H9 (cell line): ENCODE measurements around the gene GCK. TPM values are rescaled to one million over a fixed set of nuclear protein-coding genes. Genes with fewer than 3 reads are reported as not detected.
A peak's percentile ranks its signal among the peaks of the same experiment; 100 is the strongest.

Source experiments
- DNase-seq: peaks from one replicate; pipeline ENCODE4 v3.0.0-alpha.2; 2017
- H2AFZ ChIP-seq: one replicate; pipeline ENCODE4 v1.6.1; 2013; ENCODE audit warnings: mild to moderate bottlenecking, low read length, control low read depth, moderate library complexity
- H2AK5ac ChIP-seq: 2 replicates; pipeline ENCODE4 v1.6.1; 2013; ENCODE audit warnings: low read length, control low read depth, mixed read lengths; ENCODE audit not compliant: insufficient read length
- H2BK120ac ChIP-seq: one replicate; pipeline ENCODE4 v1.6.1; 2013; ENCODE audit warnings: low read depth, mild to moderate bottlenecking, low read length, control low read depth, inconsistent platforms; ENCODE audit not compliant: poor library complexity, severe bottlenecking
- H2BK12ac ChIP-seq: 2 replicates; pipeline ENCODE4 v1.6.1; 2013; ENCODE audit warnings: low read length, control low read depth, mixed read lengths, low read depth; ENCODE audit not compliant: insufficient read length
- H2BK15ac ChIP-seq: 2 replicates; pipeline ENCODE4 v1.6.1; 2013; ENCODE audit warnings: low read depth, low read length, control low read depth
- H2BK20ac ChIP-seq: one replicate; pipeline ENCODE4 v1.6.1; 2013; ENCODE audit warnings: low read depth, mild to moderate bottlenecking, low read length, control low read depth, inconsistent platforms; ENCODE audit not compliant: poor library complexity, severe bottlenecking
- H2BK5ac ChIP-seq: 2 replicates; pipeline ENCODE4 v1.6.1; 2013; ENCODE audit warnings: low read length, control low read depth, mixed read lengths; ENCODE audit not compliant: insufficient read length
- H3K14ac ChIP-seq: 2 replicates; pipeline ENCODE4 v1.6.1; 2013; ENCODE audit warnings: low read length, control low read depth; ENCODE audit not compliant: insufficient read depth
- H3K18ac ChIP-seq: 2 replicates; pipeline ENCODE4 v1.6.1; 2013; ENCODE audit warnings: low read depth, mild to moderate bottlenecking, mixed read lengths, low read length, control low read depth; ENCODE audit not compliant: insufficient read length
- H3K23ac ChIP-seq: 2 replicates; pipeline ENCODE4 v1.6.1; 2013; ENCODE audit warnings: low read length, control low read depth, mixed read lengths, low read depth; ENCODE audit not compliant: insufficient read length
- H3K23me2 ChIP-seq: 2 replicates; pipeline ENCODE4 v1.6.1; 2013; ENCODE audit warnings: low read depth, mild to moderate bottlenecking, mixed read lengths, low read length, control low read depth; ENCODE audit not compliant: insufficient read length, poor library complexity, severe bottlenecking
- H3K27ac ChIP-seq: 2 replicates; pipeline ENCODE4 v1.5.1; 2013; ENCODE audit warnings: low read length, control low read depth, mixed read lengths, low read depth; ENCODE audit not compliant: insufficient read length
- H3K27me3 ChIP-seq: 2 replicates; pipeline ENCODE4 v1.6.1; 2013; ENCODE audit warnings: low read length, control low read depth, inconsistent platforms; ENCODE audit not compliant: insufficient read depth
- H3K4ac ChIP-seq: 2 replicates; pipeline ENCODE4 v1.6.1; 2013; ENCODE audit warnings: low read depth, mild to moderate bottlenecking, control low read depth, inconsistent platforms, low read length, moderate library complexity
- H3K4me1 ChIP-seq: 2 replicates; pipeline ENCODE4 v1.6.1; 2013; ENCODE audit warnings: low read length, control low read depth, inconsistent platforms; ENCODE audit not compliant: insufficient read depth
- H3K4me2 ChIP-seq: 2 replicates; pipeline ENCODE4 v1.6.1; 2013; ENCODE audit warnings: low read length, control low read depth, mixed read lengths; ENCODE audit not compliant: insufficient read length, insufficient read depth
- H3K56ac ChIP-seq: 2 replicates; pipeline ENCODE4 v1.6.1; 2013; ENCODE audit warnings: low read depth, mild to moderate bottlenecking, mixed read lengths, low read length, control low read depth; ENCODE audit not compliant: insufficient read length
- H3K79me1 ChIP-seq: 2 replicates; pipeline ENCODE4 v1.6.1; 2013; ENCODE audit warnings: low read depth, mild to moderate bottlenecking, moderate library complexity, low read length, control low read depth, inconsistent platforms; ENCODE audit not compliant: insufficient read depth, poor library complexity, severe bottlenecking
- H3K79me2 ChIP-seq: 2 replicates; pipeline ENCODE4 v1.6.1; 2013; ENCODE audit warnings: low read length, control low read depth, inconsistent platforms; ENCODE audit not compliant: insufficient read depth
- H3K9ac ChIP-seq: 2 replicates; pipeline ENCODE4 v1.6.1; 2013; ENCODE audit warnings: low read length, control low read depth, mixed read lengths; ENCODE audit not compliant: insufficient read length; ENCODE audit errors: extremely low read depth
- H3K9me3 ChIP-seq: one replicate; pipeline ENCODE4 v1.6.1; 2013; ENCODE audit warnings: low read depth, low read length, inconsistent platforms; ENCODE audit not compliant: control insufficient read depth
- H3T11ph ChIP-seq: one replicate; pipeline ENCODE4 v1.6.1; 2013; ENCODE audit warnings: mild to moderate bottlenecking, low read length, control low read depth, inconsistent platforms
- H4K20me1 ChIP-seq: one replicate; pipeline ENCODE4 v1.6.1; 2013; ENCODE audit not compliant: control insufficient read depth, insufficient read length, insufficient read depth
- H4K5ac ChIP-seq: 2 replicates; pipeline ENCODE4 v1.6.1; 2013; ENCODE audit warnings: low read depth, mild to moderate bottlenecking, mixed read lengths, low read length, control low read depth; ENCODE audit not compliant: insufficient read length
- H4K8ac ChIP-seq: replicated peaks from 2 replicates; pipeline ENCODE4 v1.6.1; 2013; ENCODE audit warnings: low read length, control low read depth, mixed read lengths, low read depth; ENCODE audit not compliant: insufficient read length
- H4K91ac ChIP-seq: 2 replicates; pipeline ENCODE4 v1.6.1; 2013; ENCODE audit warnings: low read depth, mild to moderate bottlenecking, moderate library complexity, mixed read lengths, low read length, control low read depth; ENCODE audit not compliant: insufficient read length
- H3K27ac Mint-ChIP-seq, 3 experiments: 2 replicates in 2 of 3; 3 replicates in 1 of 3; pipeline ENCODE4 v1.8.0; 2020 to 2021; ENCODE audit warnings: mixed read lengths in 3 of 3, mild to moderate bottlenecking in 1 of 3, moderate library complexity in 1 of 3
- H3K27me3 Mint-ChIP-seq: 2 replicates; pipeline ENCODE4 v1.8.0; 2021; ENCODE audit warnings: low read depth, mild to moderate bottlenecking, moderate library complexity, mixed read lengths
- H3K36me3 Mint-ChIP-seq, 3 experiments: 2 replicates in 2 of 3; 3 replicates in 1 of 3; pipeline ENCODE4 v1.8.0; 2020 to 2021; ENCODE audit warnings: low read depth in 3 of 3, mixed read lengths in 3 of 3; ENCODE audit not compliant: insufficient read depth in 1 of 3
- H3K4me1 Mint-ChIP-seq, 2 experiments: 2 replicates each; pipeline ENCODE4 v1.8.0; 2020; ENCODE audit warnings: mixed read lengths in 2 of 2
- H3K4me3 Mint-ChIP-seq, 2 experiments: 2 replicates in 1 of 2; 3 replicates in 1 of 2; pipeline ENCODE4 v1.8.0; 2020 to 2021; ENCODE audit warnings: mild to moderate bottlenecking in 2 of 2, mixed read lengths in 2 of 2, moderate library complexity in 1 of 2
- H3K9me3 Mint-ChIP-seq, 2 experiments: 2 replicates in 1 of 2; 3 replicates in 1 of 2; pipeline ENCODE4 v1.8.0; 2020; ENCODE audit warnings: mild to moderate bottlenecking in 2 of 2, mixed read lengths in 2 of 2, moderate library complexity in 1 of 2
- WGBS: extraction: QIAGEN DNeasy Blood & Tissue Kit; methylation state at CpG from one replicate; pipeline ENCODE4 v1.1.7; 2013; ENCODE audit warnings: missing lambda C conversion rate, low lambda C conversion rate, mixed read lengths; ENCODE audit not compliant: insufficient read length; ENCODE audit errors: extremely low coverage; 5-methylcytosine and 5-hydroxymethylcytosine counted together
- total RNA-seq: library from RNA; stranded (reverse); gene quantifications from 2 replicates; pipeline ENCODE4 v1.2.1, GENCODE V29; 2021
- TF ChIP-seq, protein P1 (sequence below): fragments of 200-600 bp; sonication (generic); conservative IDR thresholded peaks from 3 replicates; pipeline ENCODE4 v1.8.0; 2021; ENCODE audit warnings: antibody characterized with exemption, mild to moderate bottlenecking

Gene GCK
- total RNA-seq, 1 experiment from 2014 or later = 0.98 TPM

- WGBS = no CpG with 5 or more reads among the region's 10 CpGs
- Histone ChIP-seq H2AK5ac (no peak overlapping the region), H3K4ac (no peak overlapping the region), H3K18ac (no peak overlapping the region), H3K79me1 (no peaks in the 10 kb centered on the region), H3K4me2 (no peak overlapping the region), H2BK15ac (no peak overlapping the region), H2BK5ac (no peak overlapping the region), H3K27ac (no peak overlapping the region), H4K20me1 (no peaks in the 10 kb centered on the region), H3K9ac (no peak overlapping the region), H3T11ph (no peak overlapping the region), H3K4me1 (no peaks in the 10 kb centered on the region), H3K79me2 (no peaks in the 10 kb centered on the region), H2BK12ac (no peak overlapping the region), H3K56ac (no peak overlapping the region), H3K14ac (no peak overlapping the region), H3K9me3 (no peaks in the 10 kb centered on the region), H2BK120ac (no peak overlapping the region), H4K91ac (no peak overlapping the region), H3K23me2 (no peaks in the 10 kb centered on the region), H3K23ac (no peak overlapping the region), H4K5ac (no peak overlapping the region), H4K8ac (no peak overlapping the region), H2BK20ac (no peak overlapping the region), H3K27me3 (no peaks in the 10 kb centered on the region), H2AFZ (no peak overlapping the region)
- no peak for DNase-seq
- Mint-ChIP-seq H3K36me3 (peaks cover 34 to 61% (median 59%) of the 10 kb centered on the region in 3 experiments), H3K9me3 (no peaks in the 10 kb centered on the region), H3K4me1 (peaks cover 10 to 26% of the 10 kb centered on the region in 2 experiments), H3K27ac (peak overlapping the region in 1 of 3 experiments; percentile 47; a peak in 1 of 7 replicates), H3K27me3 (no peaks in the 10 kb centered on the region), H3K4me3 (no peak overlapping the region)
- TF ChIP-seq, protein P1, sequence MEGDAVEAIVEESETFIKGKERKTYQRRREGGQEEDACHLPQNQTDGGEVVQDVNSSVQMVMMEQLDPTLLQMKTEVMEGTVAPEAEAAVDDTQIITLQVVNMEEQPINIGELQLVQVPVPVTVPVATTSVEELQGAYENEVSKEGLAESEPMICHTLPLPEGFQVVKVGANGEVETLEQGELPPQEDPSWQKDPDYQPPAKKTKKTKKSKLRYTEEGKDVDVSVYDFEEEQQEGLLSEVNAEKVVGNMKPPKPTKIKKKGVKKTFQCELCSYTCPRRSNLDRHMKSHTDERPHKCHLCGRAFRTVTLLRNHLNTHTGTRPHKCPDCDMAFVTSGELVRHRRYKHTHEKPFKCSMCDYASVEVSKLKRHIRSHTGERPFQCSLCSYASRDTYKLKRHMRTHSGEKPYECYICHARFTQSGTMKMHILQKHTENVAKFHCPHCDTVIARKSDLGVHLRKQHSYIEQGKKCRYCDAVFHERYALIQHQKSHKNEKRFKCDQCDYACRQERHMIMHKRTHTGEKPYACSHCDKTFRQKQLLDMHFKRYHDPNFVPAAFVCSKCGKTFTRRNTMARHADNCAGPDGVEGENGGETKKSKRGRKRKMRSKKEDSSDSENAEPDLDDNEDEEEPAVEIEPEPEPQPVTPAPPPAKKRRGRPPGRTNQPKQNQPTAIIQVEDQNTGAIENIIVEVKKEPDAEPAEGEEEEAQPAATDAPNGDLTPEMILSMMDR = no peak
Measured at GRCh38 chr7:44211126-44211675, 22.0 kb upstream of the GCK start.
